GM12801 (cell line): ENCODE results near the gene FSTL4.

ENCODE experiments used
- CTCF ChIP-seq: IDR thresholded peaks from one replicate; pipeline ENCODE4 v1.5.1; 2011; ENCODE audit warnings: control low read depth; ENCODE audit not compliant: insufficient read length; ENCODE audit errors: extremely low read depth

Gene FSTL4

DNA sequence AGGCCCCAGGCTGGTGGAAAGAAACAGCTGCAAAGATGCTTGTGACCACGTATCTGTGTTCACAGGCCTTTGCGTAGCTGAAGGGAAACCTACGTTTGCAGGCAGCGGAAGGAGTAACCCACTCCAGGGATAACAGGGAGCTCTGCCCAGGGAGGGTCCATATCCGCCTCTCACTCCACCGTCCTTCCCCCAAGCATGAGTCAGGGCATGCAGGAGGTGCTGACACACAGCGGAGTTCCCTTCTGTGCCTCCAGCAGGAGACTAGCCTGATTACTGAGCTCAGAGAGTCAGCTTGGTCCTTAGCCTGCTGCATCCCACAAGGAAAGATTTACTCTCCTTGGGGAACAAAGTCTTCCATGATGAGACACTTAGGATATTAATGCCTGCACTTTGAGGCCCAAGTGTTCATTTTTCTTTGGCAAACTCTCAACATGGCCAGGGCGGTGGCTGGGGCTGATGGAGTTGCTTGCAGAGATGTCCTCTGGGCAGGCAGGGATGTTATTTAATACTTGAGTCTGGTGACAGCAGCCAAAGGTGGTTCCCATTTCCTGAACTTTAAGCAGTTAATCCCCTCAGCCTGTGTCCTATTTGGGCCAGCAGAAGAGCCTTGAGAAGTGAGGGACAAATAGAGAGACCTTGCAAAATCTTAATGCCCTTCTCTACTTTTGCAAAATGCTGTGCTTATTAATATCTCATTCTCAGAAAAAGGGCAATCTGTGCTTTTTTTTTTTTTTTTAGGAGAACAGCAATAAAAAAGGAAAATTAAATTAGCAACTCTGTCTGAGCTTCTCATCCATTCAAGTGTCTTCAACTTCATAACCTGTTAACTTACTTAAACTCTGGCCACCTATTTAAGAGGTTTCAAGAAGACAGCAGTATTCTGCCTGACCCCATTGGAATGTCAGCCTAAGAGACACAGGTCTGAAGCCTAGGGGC, 338.4 kb downstream of the FSTL4 start:
- TF ChIP-seq CTCF, result no peak

DNA sequence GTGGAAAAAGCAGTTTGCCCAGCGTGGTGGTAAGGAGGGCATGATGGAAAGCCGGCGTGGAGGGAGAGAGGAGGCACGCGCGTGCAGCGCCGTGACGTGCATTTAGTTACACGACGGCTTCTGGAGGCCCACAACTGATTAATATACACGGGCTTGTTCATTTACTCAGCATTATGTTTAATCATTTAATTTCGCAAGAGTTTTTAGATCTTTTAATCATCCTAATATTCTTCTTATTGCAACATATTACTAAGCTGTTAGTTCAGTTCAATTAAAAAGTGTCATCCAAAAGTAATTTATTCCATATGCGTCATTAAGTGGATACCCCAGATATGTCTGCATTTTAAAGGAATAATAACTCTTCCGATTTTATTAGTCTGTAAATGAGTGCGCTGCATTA, 340.0 kb downstream of the FSTL4 start:
- TF ChIP-seq CTCF, result no peak

GRCh38 chr5:133271606-133272005, 340.7 kb downstream of the FSTL4 start:
- no peak for TF ChIP-seq CTCF

- no peak for TF ChIP-seq CTCF
These were observed 342.6 kb downstream of the FSTL4 start for GRCh38 chr5:133269691-133270090.

- no peak for TF ChIP-seq CTCF
These were observed 344.7 kb downstream of the FSTL4 start for GRCh38 chr5:133267601-133268000.

DNA sequence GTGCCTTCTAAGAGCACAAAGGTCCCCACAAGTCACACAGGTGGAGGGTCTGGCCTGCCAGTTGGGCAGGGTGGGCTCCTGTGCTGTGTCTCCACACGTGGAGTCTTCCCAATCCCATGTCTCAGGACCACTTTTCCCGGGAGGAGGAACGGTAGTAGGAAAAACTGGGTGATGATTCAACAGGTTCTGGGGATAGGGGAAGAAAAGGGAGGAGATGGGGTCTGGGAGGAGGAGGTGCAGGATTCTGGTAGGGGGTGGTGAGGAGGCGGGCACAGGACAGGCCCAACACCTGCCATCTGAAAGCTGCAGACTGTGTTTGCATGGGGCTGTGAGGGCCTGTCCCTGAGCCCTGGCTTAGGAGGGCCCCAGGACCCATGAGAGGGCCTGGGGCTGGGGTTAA, 345.4 kb downstream of the FSTL4 start:
- TF ChIP-seq CTCF, result no peak

- no peak for TF ChIP-seq CTCF
These were observed 345.8 kb downstream of the FSTL4 start for GRCh38 chr5:133266527-133266878.
